Fibroblast of skin of right quadriceps (primary cell): ENCODE measurements around the gene PROSER3.
A peak's percentile ranks its signal among the peaks of the same experiment; 100 is the strongest.

Source experiments
- DNase-seq: peaks from one replicate; pipeline ENCODE4 v3.0.0-alpha.2; 2013

The PROSER3 gene

DNA sequence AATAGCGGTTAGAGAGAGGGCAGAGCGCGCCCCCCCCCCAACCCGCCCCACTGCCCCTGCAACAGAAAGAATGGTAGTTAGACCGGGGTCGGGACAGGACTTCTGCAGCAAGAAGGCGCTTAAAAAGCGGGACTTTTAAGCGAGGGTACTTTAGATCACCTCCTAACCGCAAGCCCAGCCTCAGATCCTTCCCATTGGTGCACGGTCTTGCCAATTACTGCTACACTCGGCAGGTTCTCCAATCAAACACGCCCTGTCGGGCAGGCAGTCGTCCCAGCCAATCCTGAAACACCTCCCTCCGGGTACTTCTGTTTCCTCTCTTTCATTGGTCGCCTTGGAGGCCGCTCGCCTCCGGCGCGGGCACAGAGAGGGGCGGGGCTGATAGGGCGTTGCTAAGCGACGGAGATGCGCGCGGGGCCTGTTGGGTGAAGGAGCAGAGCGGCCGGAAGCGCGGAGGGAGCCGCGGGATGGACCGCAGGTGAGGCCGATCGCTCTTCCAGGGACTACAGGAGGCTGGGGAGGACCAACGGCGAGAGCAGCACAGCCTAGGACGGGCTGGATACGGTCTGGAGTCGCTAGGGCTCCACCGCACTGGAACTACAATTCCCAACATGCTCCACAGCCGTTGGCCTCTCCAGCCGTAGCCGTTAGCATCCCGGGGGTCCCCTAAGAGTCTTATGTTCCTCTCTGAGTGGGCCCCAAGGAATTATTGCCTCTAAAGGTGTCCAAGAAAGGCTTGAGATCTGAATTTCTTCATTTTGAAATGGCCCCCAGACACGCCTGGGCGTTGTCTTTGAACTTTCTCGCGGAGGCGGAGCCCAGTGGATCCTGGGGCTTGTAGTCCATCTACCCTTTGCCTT is at the start of gene PROSER3:
TSS of gene PROSER3 (plus strand) at position 428 of the 860 bp plus-strand sequence. CDS start at position 468, 40 bp downstream.
- peak; percentile 100 for DNase-seq

DNA sequence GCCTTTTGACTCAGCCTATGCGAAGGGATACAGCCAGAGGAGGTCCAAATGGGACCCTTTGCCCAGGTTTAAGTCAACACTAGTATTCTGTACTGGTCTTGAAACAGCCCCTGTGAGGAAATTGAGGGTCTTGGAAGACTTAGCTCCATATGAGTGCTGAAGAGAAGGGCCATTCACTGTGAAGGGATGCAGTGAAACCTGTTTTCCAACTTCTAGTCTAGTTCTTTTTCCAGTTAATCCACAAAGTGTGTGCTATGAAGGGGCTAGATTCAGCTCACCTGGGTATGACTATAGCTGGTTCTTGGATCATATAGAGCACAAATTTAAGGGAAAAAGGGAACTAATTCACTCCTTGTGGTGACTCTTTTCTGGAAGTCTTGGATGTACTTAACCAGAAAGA is 49.6 kb upstream of the PROSER3 start:
- DNase-seq, result no peak

DNA sequence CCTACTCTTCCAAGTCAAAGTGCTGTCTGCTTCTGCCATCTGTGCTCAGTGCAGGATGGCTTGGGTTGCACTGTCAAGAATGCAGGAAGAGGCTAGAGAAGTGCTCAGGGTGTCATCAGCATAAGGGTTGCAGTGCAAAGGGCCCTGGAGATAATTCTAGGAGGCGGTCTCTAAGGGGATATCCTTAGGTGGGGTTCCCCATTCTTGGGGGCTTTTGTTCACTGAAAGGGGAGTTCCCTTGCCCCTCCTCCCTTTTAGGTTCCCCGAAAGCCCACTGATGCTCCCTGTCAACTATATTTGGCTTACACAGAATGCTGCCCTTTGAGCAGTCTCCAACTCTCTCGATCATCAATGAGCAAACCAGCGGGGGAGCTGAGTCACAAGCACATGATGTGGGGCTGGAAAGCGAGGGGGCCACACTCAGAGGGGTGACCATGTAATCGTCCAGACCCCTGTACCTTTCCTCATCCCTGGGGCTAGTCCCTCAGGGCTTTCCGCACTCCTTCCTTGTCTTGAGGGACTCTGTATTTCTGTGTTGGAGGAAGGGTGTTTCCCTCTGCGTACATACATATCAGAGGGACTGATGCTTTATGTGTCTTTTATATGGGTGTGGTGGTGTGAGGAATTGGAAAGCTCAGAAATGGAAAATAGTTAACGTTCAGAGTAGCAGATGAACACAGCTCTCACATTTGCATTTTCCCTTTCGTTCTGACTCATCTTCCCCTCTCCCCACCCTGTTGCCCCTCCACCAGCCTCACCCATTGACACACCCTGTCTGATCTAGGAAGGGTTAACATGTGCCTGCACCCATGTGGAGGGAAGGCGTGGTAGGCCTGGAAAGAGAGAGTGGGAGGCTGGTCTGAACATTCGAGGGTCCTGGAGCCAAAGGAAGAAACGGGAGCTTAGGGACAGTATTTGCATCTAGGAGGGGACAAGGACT is 46.9 kb upstream of the PROSER3 start:
- no peak for DNase-seq

DNA sequence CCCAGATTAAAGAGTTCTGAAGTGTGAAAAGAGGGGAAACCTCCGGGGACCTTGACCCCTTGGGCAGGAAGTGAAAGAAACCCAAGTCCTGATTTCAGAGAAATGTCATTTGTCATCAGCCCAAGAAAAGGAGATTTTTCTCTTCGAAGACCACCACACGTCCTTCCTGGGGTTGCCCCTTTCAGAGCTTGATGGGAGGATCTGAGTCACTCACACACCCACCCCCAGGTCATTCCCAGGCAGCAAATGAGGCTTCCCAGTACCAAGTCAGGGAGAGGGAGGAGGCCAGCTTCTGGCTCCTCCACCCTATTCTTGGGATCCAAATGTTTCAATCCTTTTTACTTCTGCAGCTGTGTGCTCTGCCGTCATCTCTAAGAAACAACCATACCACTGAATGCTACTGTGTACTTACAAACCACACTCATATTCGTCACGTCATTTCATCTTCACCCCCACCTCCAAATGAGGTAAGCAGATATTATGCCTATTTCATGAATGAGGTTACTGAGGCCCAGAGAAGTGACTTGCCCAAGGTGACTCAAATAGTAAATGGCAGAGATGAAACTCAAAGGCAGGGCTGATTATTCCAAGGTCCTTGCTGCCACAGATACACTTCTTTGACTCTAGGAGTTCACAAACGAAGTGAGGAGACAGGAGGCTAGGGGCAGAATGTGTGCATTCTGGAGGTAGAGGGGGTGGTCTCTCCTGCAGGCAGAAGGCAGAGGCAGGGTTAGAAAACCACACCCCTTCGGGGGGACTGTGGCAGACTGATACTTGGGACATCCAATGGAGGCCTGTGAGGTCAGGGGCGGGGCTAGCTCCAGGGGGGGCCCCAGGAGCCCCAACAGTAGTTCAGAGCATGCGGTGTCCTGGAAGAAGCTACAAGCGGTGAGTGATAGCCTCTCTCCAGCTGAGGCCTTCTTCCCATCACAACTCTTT is 45.1 kb upstream of the PROSER3 start:
- DNase-seq, result no peak

DNA sequence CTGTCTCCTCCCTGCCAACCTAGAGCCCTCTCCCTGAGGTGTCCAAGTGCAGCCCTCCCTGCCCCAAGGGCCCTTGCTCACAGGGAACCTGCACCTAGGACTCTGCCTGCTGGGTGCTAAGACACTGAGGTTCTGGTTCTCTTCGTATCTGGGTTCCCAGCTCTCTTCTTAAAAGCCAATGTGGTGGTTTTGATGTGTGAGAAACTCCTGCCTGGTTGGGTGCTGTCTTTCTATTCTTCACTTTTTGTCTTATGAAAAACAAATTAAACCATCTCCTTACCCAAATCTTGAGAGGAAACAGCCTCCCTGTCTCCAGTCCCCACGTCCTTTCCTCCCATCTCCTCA is 44.5 kb upstream of the PROSER3 start:
- DNase-seq, result no peak

DNA sequence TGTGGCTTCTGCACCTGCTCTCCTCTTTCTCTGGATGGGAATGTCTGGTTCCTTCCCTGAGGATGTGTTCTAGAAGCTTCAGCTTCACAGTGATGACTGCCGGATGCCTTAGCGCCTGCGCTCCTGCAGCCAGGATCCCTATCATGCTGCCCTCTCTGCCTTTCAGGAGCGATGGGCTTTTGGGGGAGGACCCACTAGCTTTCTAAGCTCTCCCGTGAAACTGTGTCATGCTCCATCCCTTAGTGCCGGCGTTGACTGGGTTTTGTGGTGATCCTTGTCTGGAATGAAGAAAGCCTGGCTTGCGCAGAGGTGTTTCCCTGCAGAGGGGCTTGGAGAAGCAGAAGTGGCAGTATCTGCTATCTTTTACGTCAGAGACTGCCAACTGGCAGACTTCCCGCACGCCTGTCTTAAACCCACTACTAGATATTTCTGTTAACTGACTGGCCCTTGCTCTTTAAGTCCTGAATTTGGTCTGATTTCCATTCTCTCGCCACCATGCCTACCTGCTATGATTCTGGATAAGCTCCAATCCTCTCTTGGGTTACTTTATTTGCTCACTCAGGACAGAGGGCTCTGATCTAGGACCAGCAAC is 44.0 kb upstream of the PROSER3 start:
- DNase-seq, result no peak

DNA sequence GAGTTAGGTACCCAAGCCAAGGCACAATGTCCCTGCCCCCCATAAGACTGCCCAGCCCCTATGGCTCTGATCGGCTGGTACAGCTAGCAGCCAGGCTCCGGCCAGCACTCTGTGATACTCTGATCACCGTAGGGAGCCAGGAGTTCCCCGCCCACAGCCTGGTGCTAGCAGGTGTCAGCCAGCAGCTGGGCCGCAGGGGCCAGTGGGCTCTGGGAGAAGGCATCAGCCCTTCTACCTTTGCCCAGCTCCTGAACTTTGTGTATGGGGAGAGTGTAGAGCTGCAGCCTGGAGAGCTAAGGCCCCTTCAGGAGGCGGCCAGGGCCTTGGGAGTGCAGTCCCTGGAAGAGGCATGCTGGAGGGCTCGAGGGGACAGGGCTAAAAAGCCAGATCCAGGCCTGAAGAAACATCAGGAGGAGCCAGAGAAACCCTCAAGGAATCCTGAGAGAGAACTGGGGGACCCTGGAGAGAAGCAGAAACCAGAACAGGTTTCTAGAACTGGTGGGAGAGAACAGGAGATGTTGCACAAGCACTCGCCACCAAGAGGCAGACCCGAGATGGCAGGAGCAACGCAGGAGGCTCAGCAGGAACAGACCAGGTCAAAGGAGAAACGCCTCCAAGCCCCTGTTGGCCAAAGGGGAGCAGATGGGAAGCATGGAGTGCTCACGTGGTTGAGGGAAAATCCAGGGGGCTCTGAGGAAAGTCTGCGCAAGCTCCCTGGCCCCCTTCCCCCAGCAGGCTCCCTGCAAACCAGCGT is 43.2 kb upstream of the PROSER3 start:
- DNase-seq, result no peak

DNA sequence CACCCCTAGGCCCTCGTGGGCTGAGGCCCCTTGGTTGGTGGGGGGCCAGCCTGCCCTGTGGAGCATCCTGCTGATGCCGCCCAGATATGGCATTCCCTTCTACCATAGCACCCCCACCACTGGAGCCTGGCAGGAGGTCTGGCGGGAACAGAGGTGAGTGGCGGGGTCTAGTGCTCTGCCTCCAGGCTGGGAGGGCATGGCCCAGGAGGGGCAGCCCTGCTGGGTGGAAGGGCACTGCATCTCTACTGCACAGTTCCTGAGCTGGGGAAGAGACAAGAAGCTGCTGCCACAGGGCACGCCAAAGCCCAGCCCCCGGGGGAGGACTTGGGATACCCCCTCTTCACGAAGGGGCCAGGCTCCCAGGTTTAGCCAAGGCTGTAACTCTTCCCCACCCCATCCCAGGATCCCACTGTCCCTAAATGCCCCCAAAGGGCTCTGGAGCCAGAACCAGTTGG is 42.6 kb upstream of the PROSER3 start:
- no peak for DNase-seq

DNA sequence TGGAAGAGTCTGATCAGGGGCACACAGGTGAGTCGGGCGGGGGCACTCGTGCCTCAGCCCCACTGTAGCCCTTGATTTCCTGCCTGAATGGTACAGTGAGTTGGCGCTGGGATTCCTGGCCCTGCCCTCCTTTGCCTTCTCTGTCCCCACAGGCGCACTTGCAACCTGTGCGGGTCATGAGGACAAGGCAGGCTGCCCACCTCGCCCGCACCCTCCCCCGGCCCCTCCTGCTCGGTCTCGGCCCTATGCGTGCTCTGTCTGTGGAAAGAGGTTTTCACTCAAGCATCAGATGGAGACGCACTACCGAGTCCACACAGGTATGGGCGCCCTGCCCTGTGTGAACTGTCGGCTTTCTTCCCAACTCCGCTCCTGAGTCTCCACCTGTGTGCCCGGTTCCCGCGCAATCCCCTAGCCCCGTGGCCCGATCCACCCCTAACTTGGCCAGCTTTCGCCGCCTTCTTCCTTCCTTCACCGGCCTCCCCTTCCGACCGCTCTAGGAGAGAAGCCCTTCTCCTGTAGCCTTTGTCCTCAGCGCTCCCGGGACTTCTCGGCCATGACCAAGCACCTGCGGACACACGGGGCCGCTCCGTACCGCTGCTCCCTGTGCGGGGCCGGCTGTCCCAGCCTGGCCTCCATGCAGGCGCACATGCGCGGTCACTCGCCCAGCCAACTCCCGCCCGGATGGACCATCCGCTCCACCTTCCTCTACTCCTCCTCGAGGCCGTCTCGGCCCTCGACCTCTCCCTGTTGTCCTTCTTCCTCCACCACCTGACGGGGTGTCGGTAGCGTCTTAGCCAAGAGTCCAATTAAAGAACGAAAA is 41.8 kb upstream of the PROSER3 start:
- DNase-seq, result no peak

DNA sequence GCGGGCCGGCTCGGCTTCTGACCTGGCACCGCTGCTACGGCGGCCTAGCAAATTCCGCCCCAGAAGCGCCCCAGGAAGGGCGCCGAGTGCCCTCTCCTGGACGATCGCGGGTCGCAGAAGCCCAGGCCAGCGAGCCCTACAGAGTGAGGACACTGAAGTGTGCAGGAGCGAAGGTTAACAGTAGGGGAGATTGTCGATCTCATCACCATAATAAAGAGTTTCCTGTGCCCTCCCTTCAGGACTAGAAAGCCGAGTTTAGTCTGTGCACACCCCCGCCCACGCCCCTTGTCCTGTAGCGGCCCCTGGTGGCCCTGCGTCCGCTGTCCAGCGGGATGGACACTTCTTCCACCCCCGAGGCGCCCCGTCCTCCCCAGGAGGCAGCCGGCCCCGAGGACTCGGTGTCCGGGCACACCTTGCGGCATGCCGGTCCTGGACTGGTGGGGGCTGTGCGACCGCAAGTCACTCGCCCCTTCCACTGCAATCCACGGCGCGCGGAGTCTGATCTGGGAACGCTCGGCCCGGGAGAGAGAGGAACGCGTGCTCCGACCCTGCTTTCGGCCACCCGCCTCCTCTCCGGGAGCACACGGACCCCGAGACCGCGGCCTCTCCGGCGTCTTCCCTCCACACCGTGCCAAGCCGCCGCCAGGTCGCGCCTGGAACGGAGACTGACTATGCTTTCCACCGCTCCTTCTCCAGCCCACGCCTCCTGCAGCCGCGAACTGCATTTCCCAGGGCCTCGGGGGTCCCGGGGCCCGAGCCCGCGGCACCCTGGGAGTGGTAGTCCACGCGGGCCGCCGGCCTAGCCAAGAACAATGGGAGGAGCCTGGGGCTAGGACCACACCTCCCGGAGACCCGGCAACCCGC is 40.9 kb upstream of the PROSER3 start:
- DNase-seq, result peak; percentile 78

DNA sequence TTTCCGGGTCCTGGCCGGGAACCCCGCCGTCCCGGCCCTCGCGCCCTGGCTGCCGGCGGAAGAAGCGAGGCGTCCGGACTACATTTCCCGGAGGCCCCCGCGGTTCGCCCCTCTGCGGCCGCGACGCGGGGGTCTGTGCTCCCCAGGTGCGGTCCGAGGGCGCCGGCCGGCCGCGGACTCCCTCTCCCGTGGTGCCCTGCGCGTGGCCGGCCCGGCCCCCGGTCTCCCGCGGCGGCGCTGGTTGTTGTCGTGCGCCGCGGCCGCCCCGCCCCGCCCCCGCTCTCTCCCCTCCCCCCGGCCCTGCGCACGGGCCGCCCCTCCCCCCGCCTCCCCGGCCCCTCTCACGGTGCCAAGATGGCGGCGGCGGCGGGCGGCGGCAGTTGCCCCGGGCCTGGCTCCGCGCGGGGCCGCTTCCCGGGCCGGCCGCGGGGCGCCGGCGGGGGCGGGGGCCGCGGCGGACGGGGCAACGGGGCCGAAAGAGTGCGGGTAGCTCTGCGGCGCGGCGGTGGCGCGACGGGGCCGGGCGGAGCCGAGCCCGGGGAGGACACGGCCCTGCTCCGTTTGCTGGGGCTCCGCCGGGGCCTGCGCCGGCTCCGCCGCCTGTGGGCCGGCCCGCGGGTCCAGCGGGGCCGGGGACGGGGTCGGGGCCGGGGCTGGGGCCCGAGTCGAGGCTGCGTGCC is 40.2 kb upstream of the PROSER3 start, which contains the start of gene KMT2B:
TSS of gene KMT2B (plus strand) at position 339 of the 680 bp plus-strand sequence. CDS start at position 355, 16 bp downstream.
- DNase-seq, result peak; percentile 97

DNA sequence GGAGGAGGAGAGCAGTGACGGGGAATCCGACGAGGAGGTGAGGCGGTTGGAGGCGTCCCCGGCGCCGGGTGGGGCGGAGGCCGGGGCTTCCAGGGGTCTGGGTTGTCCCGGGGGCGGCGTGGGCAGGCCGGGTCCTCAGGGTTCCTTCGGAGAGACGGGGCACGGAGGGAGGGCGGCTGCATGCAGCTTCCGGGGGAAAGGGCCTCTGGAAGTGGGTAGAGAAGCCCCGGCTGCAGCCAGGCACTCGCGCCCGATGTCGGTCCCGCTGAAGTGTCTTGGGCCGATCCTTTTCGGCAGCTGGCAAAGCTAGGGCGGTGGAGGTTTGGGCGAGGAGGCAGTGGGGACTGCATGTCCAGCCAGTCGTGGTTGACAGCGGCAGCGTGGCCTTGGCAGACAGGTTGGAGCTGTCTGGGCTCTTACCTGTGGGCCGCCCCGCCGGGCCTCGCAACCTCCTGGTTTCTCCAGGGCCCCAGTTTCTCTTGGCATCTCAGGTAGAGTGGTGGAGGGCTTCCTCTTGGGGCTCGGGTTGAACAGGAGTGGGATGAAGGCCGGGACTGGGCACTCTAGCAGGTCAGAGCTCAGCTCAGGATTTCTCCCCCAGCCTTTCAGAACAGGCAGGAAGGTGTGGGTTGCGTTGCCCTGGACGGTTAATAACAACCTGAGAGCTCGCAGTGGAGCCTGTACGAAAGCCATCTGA is 39.5 kb upstream of the PROSER3 start:
- no peak for DNase-seq

DNA sequence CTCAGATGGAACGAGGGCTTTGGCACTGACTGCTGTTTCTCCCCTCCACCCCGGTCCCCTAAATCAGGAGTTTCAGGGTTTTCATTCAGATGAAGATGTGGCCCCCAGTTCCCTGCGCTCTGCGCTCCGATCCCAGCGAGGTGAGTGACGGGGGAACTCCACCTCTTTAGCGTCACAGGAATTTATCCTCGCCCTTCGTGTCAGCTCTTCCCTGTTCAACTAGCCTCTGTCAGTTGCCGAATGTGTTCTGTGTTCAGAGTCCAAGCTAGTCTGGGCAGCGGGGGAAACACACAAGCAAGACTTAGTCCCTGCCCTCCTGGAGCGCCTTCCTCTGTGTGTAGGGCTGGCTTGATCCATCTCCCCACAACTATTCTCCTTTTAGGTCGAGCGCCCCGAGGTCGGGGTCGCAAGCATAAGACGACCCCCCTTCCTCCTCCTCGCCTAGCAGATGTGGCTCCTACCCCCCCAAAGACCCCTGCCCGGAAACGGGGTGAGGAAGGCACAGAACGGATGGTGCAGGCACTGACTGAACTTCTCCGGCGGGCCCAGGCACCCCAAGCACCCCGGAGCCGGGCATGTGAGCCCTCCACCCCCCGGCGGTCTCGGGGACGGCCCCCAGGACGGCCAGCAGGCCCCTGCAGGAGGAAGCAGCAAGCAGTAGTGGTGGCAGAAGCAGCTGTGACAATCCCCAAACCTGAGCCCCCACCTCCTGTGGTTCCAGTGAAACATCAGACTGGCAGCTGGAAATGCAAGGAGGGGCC is 38.4 kb upstream of the PROSER3 start:
- no peak for DNase-seq

DNA sequence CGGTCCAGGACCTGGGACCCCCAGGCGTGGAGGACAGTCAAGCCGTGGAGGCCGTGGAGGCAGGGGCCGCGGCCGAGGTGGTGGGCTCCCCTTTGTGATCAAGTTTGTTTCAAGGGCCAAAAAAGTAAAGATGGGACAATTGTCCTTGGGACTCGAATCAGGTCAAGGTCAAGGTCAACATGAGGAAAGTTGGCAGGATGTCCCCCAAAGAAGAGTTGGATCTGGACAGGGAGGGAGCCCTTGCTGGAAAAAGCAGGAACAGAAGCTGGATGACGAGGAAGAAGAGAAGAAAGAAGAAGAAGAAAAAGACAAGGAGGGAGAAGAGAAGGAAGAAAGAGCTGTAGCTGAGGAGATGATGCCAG is 37.8 kb upstream of the PROSER3 start:
- DNase-seq, result no peak

DNA sequence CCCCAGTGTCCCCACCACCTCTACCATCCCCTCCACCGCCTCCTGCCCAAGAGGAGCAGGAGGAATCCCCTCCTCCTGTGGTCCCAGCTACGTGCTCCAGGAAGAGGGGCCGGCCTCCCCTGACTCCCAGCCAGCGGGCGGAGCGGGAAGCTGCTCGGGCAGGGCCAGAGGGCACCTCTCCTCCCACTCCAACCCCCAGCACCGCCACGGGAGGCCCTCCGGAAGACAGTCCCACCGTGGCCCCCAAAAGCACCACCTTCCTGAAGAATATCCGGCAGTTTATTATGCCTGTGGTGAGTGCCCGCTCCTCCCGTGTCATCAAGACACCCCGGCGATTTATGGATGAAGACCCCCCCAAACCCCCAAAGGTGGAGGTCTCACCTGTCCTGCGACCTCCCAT is 37.3 kb upstream of the PROSER3 start:
- DNase-seq, result no peak

DNA sequence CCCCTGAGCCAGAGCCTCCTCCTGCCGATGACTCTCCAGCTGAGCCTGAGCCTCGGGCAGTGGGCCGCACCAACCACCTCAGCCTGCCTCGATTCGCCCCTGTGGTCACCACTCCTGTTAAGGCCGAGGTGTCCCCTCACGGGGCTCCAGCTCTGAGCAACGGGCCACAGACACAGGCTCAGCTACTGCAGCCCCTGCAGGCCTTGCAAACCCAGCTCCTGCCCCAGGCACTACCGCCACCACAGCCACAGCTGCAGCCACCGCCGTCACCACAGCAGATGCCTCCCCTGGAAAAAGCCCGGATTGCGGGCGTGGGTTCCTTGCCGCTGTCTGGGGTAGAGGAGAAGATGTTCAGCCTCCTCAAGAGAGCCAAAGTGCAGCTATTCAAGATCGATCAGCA is 36.6 kb upstream of the PROSER3 start:
- DNase-seq, result no peak

DNA sequence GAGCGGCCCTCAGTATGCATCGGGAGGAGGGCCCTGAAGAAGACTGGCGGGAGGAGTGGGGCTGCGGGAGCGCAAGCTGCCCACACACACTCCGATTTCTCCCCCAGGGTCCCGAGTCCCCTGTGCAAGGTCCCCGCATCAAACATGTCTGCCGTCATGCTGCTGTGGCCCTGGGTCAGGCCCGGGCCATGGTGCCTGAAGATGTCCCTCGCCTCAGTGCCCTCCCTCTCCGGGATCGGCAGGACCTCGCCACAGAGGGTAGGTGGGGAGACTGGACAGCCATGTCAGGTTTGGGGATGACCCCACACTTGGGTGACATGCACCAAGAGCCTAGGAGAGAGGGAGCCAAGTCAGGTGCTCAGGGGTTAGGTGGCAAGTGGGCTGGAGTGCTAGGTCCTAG is 35.5 kb upstream of the PROSER3 start:
- DNase-seq, result no peak
